ENCODE measurements around the gene HPCAL1.

HPCAL1 gene

DNA sequence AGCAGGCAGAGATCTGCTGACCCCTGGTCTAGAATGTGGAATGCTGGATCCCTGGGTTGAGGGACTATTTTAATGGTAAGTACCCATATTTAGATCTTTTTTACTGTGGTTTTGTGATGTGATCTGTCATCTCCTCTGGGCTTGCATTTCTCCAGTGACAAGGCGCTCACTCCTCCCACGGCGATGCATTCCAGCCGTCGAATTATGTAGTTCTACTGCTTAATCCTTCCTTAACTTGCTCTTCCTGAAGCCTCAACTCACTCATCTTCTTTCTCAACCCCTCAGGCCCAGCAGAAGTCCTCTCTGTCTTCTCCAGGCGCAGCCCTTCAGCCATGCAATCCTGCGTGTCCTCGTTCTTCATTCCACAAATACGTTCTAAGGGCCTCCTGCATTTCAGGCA, 51.2 kb downstream of the HPCAL1 start:
- no peak for DNase-seq (ENCODE audit: low read depth in 2 of 2)

DNA sequence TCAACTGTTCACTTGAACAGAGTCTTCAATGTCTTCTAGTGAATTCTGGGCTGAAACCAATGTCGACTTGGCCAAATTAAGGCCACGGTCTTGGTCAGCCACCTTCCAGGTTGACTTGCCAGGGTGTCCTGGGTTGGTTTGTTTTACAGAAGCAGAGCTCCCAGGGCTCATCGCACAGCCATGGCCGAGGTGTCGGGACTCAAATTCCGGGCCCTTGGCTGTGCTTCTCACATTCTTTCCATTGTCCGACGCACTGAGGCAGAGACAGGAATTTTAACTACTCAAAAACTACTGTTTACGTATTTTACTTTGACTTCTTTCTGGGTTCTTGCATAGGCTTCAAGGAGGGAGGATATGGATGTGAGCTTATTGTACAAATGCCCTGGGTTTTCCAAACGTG, 51.7 kb downstream of the HPCAL1 start:
- no peak for DNase-seq (ENCODE audit: low read depth in 2 of 2)

DNA sequence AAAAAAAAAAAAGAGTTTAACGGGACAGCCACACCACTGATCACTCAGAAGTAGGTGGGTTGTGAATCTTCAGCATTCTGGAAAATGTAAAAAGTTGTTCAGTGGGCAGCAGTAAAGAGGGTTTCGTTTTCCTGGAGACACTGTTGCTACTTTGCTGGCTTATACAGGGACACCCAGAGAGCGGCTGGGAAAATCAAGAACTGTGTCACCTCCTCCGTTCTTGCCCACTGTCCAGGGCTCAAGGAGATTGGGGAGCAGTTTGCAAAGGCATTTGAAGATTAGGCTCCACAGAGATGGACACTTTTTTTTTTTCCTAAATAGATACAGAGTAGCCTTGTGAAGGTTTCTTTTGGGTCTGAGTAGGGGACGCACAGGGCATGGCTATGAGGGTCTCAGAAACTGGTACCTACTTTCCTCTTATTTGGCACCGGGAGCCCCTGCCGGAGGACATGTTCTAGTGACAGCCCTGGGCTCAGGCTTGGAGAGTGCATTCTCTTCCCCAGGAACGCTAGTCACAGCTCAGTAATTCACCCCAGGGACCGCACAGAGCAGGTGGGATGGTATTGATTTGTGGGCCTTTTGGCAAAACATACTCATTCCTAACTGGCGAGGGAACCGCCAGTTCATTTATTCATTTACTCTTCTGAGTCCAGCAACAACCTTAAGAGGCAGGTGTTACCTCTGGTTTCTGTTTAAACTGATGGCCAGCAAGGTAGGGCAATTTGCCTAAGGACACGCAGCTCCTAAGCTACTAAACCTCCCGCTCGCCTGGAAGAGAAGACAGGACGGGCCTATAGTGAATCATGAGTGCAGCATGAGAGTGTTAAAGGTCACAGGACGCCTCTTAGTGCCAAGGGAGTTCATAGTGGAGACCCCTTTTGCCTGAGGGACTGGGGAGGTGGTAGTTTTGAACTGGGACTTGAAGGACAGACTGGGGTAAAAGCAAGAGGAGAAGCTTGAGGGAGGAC, 53.1 kb downstream of the HPCAL1 start:
- DNase-seq (ENCODE audit: low read depth in 2 of 2): no peak

DNA sequence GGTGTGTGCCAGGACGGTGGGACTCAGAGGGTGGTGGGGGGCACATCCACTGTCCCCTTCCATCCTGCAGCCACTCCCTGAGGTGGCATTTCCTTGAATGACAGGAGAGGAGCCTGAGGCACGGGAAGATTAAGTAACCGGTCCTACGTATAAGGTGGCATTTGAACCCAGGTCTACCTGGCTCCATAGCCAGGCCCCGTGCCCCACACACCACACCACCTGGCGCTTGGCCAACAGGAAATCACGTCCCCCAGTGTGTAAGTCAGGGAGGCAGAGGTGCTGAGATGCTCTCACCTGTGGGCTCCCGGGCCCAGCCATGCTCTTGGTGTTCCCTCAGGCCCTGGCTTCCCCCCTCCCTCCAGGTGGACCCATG, 53.7 kb downstream of the HPCAL1 start:
- DNase-seq (ENCODE audit: low read depth in 2 of 2): no peak

DNA sequence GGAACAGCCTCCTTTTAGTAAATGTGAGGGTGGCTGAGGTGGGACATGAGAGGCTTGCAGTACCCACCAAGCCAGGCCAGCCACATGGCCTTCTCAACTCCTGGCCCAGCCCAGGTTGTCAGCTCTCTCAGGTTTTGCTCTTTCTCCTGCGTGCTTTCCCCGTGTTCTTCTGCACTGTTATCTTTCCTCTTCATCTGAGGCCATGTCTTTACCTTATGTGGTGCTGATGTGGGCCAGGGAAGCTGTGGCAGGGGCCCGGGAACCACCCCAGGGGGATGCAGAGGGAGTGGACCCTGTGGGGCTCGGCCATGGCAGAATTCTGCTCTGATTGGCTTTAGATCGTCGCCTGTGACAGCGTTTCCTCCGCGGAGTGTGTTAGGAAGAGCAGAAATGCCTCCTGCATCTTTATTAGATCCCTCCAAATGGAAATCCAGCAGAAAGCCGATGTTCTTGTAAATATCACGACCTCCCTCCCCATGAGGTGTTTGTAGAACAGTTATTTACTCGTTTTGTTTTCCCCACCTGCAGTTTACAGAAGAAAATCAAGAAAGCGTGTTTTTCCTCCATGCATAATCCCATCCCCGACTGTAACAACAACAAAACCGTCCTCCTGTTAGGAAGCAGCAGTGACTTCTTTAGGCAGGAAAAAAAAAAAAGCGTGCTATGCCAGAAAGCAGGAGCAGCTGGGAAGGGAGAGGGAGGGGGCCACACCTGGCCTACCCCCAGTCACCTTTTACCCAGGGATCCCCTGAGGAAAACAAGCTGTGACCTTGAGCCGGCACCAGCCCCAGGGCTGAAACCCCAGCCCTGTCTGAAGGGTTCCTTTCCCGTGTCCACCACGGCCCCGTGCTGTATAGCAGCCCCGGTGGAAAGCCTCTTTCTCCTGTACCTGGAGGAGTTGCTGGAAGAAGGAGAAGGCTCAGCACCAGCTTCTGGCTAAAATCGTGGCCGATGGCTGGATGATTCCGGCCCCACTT, 54.8 kb downstream of the HPCAL1 start:
- DNase-seq (ENCODE audit: low read depth in 2 of 2): no peak

DNA sequence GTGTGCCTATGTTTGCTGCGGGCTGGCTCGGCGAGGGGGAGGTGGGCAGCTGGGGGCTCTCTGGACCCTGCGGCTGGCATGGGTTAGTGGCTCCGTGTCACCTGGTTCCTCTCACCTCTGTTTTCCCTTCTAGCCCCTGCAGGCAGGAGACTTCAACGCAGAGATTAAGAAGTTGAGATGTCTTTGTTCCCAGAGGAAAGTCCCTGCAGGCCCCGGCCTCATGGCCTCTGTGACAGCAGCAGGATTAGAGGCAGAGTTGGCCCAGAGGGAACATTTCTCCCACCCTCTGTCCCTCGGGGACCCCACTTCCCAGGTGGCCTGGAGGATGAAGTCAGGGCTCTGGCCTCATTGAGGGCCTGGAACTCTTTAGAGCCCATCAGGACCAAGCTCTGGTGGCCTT, 56.5 kb downstream of the HPCAL1 start:
- DNase-seq (ENCODE audit: low read depth in 2 of 2): no peak

DNA sequence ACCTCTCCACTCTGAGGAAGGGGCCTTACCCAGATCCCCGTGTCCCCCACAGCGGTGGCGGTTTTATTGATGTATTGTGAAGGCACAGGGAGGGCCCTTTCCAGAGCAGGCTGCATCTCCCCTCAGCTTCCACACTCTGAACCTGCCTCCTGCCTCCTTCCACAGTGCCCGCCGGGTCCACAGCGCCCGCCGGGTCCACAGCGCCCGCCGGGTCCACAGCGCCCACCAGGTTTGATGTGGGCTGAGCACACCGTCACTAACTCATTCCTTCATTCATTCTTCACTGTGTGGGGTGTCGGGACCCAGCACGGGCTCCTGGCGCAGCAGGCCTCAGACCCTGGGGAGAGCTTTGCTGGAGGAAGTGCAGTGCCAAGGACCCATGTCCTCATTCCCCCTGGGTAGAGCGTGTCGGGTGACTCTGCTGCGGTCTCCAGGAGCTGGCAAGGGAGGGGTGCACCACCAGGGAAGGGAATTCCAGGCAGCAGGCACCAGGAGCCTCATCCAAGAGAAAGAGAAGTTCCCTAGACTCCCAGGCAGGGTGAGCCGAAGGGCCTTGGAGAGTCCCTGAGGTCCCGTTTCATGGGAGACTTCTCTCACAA, 57.1 kb downstream of the HPCAL1 start:
- no peak for DNase-seq (ENCODE audit: low read depth in 2 of 2)

DNA sequence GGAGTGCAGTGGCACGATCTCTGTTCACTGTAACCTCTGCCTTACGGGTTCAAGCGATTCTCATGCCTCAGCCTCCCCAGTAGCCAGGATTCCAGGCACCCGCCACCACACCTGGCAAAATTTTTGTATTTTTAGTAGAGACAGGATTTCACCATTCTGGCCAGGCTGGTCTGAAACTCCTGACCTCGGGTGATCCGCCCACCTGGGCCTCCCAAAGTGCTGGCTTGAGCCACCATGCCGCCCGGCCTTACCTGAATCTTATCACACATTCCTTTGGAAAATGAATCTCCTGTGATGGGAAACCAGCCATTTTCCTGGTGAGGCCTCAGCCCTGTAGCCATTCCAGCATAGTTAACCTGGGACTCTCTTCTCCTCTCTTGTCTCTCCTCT, 57.8 kb downstream of the HPCAL1 start:
- DNase-seq (ENCODE audit: low read depth in 2 of 2): no peak

DNA sequence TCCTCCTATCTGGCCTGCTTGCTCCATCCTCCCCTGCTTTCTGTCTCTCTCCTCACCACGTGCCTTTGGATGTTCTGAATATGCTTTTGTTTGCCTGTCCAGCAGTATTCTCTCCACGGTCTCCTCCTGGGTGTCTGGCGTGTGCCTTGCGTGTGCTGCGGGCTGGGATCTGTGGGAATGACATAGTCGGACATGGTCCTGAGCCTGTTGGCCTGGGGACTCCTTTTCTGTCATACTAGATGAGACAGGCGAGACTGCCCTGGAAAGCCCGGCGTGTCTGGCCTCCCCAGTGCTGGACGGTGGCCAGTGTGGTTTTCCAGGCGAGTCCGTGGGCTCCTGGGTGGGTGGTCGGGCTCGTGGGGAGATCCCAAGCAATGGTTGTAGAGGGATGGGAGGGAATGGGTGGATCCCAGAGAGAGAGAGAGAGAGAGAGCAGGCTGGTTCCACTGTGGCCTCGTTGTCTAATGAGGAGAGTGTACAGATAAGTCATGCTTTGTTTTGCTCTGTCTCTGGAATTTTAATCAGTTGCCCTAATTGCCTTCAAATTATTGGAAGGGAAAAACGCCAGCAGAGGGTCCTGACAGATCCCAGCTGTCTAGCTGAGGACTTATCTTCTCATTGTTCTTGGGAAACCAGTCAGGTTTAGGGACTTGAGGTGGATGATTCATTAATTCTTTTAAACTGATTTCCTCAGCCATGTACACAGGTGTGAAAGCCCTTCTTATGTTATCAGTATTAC, 58.3 kb downstream of the HPCAL1 start:
- DNase-seq (ENCODE audit: low read depth in 2 of 2): no peak

DNA sequence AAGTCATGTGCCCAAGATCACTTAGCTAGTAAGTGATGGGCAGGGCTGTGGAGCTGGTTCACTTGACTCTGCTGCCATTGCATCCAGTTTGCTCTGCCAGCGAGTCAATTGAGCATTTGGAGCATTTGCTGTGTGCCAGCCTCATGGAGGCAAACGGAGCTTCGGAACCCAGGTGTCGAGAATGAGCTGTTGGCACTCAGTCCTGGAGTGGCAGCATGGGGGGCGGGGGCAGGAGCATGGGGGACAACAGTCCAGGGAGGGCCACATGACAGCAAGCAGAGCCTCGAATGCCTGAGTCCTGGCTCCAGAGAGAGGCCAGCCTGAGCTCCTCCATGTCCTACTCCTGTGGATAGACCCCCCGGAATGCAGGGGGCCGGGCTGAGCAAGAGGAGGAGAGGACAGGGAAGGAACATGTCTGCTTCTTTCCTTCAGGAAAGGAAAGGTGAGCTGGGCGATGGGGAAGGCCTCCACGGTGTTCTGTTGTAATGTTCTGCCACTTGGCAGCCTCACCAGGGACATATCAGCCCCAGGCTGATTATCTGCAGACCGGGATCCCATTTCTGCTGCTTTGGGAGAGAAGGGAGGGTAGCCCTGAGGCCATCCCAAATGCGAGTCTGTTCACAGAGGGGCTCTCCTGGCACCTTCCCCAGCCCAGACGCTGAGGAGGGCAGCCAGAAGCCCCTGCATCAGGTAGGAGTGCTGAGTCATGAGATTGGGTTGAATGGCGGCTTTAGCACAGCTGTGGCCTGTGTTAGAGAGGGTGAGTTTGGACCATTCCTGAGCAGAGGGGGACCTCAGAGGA, 59.6 kb downstream of the HPCAL1 start:
- no peak for DNase-seq (ENCODE audit: low read depth in 2 of 2)

DNA sequence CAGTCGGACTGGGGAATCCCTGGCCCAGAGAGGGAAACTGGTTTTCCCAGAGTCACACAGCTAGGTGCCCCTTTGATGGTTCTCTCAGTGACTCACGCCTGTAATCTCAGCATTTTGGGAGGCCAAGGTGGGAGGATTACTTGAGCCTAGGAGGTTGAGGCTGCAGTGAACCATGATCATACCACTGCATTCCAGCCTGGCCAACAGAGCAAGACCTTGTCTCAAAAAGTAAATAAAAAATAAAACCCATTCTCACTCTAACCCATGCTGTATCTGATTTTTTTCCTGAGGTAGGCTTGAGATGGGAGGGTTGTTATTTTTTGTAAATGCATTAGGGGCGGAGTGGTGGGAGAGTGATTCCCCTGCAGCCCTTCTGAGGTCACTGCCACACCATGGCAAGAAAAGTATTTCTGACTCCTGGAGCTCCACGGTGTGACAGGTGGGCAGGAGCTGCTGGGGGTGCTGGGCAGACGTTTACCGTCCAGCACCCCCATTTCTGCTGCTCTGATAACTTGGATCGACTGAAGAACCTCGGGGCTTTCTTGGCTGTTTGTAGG, 60.3 kb downstream of the HPCAL1 start:
- DNase-seq (ENCODE audit: low read depth in 2 of 2): no peak

DNA sequence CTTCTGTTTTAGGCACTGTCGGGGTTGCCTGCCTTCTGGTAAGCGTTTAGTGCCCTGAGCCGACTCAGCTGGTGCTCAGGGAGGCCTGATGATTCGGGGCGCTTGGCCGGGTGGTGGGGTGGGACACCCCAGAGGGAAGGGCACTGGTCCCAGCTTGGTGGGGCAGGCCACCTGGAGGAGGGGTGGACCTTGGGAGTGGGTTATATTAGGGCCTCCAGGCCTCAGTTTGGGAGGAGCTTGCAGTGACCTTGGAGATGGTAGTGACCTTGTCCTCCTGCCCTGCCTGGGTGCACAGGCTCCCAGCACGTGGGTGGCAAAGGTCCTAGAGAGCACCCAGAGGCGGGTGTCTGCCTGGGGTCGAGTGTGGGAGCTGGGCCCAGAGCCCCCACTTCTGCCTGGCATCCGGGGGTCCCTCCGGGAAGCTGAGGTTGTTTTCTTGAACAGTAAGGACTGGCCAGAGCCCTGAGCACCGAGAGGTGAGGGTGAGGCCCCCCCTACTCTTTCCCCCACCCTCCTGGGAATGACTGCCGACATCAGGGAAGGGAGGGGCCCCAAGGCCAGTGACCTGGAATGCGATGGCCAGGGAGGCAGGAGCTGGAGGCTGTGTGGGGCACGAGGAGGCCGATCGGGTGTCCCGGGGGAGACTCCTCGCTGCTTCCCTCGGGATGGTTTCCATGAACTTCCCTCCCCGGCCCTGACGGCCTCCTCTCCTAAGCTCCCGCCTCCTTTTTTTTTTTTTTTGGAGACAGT, 61.3 kb downstream of the HPCAL1 start:
- DNase-seq (ENCODE audit: low read depth in 2 of 2): no peak

DNA sequence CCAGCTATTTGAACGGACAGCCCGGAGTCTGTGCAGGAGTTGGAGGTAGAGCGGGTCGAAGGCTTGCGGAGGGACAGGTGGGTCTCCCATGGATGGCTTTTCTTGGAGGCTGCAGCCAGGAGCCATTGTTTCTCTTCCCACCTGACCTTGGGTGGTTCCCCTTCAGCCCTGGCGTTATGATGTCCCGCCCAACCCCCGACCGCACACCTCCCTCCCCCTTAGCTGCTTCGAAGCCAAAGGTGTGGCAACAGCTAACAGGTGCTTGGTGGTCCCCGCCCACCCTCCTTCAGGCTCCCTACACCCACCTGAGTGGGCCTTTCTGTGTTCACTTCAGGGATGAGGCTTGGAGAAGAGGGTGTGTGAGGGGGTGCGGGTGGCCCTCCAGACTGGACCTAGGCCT, 62.7 kb downstream of the HPCAL1 start:
- DNase-seq (ENCODE audit: low read depth in 2 of 2): no peak

DNA sequence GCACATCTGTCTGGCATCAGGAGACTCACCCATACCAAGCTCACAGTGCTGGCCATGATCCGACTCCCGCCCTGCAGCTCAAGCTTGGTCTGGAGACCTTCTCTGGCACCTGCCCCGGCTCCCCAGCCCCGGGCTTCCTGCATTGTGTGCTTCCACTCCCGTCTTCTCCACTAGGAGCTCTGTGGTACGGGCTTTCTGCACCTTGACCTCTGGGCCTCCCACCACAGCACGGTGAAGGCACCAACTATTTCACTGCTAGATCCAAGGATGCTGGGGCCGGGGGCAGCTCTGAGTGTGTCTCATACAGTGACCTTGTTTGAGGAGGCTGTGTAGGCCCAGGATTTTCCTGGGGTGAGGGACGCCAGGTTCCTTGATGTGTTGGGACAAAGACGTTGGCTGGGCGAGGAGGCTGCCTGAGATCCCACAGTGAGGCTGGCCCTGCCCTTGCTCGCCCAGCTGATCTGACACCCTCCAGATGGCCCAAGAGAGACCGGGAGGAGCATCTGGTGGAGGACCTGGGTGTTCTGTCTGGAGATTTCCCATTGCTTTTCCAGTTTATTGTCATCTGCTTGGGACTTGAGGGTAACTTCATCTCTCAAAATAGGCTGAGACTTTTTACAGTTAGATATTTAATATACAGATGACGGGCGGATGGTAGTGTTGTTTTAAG, 64.0 kb downstream of the HPCAL1 start:
- DNase-seq (ENCODE audit: low read depth in 2 of 2): no peak

DNA sequence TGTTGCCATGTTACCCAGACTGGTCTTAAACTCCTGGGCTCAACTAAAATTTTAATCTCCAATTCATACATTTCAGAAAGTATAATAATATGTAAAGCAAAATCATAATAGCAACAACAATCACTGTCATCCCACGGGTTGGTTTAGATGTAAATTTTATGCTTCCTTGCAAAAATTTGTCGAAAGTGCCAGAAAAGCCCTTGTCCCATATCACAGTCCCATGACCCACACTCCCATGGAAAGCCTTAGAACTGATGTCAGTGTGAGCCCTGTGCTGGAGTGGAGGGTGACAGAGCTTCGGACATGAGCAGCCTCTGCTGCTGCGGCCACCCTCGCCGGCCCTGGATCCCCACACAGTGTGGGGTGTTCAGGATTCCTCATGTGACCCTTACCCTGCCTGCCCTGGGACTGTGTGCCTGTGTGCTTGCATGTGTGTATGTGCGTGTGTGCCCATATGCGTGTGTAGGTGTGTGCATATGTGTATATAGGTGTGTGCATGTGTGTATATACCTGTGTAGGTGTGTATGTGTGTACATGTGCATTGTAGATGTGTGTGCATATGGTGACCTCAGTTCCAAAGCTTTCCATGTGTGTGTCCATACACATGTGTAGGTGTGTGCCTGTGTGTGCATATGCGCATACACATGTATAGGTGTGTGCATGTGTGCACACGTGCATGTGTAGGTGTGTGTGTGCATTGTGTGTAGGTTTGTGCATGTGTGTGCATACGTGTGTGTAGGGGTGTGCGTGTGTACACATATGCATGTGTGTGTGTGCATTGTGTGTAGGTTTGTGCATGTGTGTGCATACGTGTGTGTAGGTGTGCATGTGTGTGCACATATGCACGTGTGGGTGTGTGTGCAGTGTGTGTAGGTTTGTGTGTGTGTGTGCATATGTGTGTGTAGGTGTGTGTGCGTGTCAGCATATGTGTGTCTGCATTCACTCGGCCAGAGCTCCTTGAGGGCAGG, 65.1 kb downstream of the HPCAL1 start:
- no peak for DNase-seq (ENCODE audit: low read depth in 2 of 2)

DNA sequence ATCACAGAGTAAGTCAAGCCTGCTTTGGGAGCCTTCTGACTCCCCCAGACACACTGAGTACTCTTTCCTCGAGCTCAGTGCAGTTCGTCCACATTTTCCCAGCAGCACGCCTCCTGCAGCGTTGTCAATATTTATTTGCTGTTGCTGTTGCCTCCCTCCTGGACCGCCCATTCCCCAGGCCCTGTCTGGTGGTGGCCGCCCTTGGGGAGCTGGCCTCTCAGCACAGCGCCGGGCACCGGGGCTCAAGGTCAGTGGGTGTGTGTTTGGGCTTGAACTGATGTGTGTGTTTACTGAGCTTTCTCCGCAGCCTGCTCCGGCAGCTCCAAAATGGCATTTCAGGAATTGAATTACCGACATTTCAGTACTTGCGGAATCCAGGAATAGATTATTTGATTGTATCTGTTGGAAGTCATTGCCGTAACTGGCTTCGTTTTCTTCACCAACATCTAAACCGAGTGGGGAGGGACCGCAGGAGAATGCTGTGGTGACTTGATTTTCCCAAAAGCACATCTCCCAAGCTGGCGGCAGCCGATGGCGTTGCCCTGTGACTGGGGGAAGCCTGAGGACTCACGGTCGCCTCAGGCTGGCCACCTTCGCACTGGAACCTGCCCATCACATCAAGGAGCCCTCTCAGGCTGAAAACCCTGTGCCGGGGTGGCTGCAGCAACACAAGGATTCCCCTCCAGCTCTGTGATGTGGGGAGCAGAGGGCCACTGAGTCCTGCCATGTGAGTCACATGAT, 66.0 kb downstream of the HPCAL1 start:
- DNase-seq (ENCODE audit: low read depth in 2 of 2): no peak
